Peyer's patch (tissue), 4 donors: ENCODE results near the gene MYH7B. TPM values are rescaled to one million over a fixed set of nuclear protein-coding genes. Genes with fewer than 3 reads are reported as not detected.

Source experiments
- DNase-seq, 3 donors: peaks; one replicate each; pipeline ENCODE4 v3.0.0-alpha.2; 2017 to 2019
- H3K27ac ChIP-seq, 4 donors: fragments of 200-600 bp; sonication (generic); one replicate each; pipeline ENCODE4 v1.5.1; 2016 to 2019
- H3K27me3 ChIP-seq, 2 donors: fragments of 200-600 bp; sonication (generic); one replicate each; pipeline ENCODE4 v1.5.1; 2019
- H3K36me3 ChIP-seq, 3 donors: fragments of 200-600 bp; sonication (generic); one replicate each; pipeline ENCODE4 v1.5.1; 2016 to 2019
- H3K4me1 ChIP-seq, 4 donors: fragments of 200-600 bp; sonication (generic); one replicate each; pipeline ENCODE4 v1.5.1; 2016 to 2019
- H3K4me3 ChIP-seq, 4 donors: fragments of 200-600 bp; sonication (generic); 1 replicate in 3 of 4; 2 replicates in 1 of 4; pipeline ENCODE4 v1.5.1; 2016 to 2019; ENCODE audit warnings: mild to moderate bottlenecking in 1 of 4
- H3K9me3 ChIP-seq, 4 donors: fragments of 200-600 bp; sonication (generic); one replicate each; pipeline ENCODE4 v1.5.1; 2016 to 2019; ENCODE audit warnings: mild to moderate bottlenecking in 1 of 4
- POLR2A ChIP-seq, 2 donors: fragments of 450-650 bp; IDR thresholded peaks; one replicate each; pipeline ENCODE4 v1.5.1; 2017; ENCODE audit warnings: antibody characterized with exemption in 2 of 2, mild to moderate bottlenecking in 2 of 2, moderate library complexity in 2 of 2
- total RNA-seq, 4 donors: library from RNA; depleted of rRNA; stranded (reverse); fragments of >200 nt; gene quantifications; one replicate each; pipeline ENCODE4 v1.1.0, GENCODE V29; 2016
- TF ChIP-seq, protein P1 (sequence below), 6 experiments: fragments of 450-650 bp in 4 of 6; fragments of 200-600 bp in 2 of 6; sonication (generic) in 1 of 6; IDR thresholded peaks; one replicate each; pipeline ENCODE4 v1.5.1; 2017 to 2019; ENCODE audit warnings: antibody characterized with exemption in 6 of 6, mild to moderate bottlenecking in 3 of 6, moderate library complexity in 1 of 6

Gene MYH7B
- total RNA-seq, 4 donors from 2014 or later, result 0.40 to 2.0 (median 1.4) TPM

DNA sequence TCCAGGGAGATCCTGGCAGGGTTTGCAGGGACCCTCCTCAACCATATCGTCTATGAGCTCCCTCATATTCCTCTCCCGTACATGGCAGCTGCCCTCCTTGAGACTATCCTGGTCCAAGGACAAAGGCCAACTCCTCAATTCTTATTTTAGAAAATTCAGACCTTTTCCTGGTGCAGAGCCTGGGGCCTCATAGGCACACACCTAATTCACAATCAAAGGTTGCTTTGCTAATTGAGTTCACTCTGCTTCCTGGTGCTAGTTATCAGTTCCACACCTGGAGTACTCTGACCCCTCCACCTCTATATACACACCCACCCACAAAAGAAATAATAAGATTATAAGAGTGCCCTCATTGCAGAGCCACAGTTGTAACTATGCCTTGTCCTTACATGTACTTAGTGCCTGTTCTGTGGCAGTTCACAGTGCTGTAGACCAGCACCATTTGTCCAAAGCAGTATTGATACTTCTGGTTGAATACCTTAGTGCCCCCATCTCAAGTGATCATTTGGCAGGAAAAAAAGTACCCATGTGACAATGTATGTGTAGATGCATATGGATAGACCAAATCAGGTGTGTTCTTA lies 38.8 kb upstream of the MYH7B start:
- H3K27ac ChIP-seq, result peak overlapping the region in 3 of 4 donors; percentile 43 to 86 (median 68)
- no peak overlapping the region for H3K4me3 ChIP-seq
- H3K36me3 ChIP-seq, result peaks cover 0 to 27% (median 0%) of the 10 kb centered on the region in 3 donors
- no peaks in the 10 kb centered on the region for H3K27me3 ChIP-seq
- peak in 1 of 3 donors; percentile 57 for DNase-seq
- TF ChIP-seq, protein P1, sequence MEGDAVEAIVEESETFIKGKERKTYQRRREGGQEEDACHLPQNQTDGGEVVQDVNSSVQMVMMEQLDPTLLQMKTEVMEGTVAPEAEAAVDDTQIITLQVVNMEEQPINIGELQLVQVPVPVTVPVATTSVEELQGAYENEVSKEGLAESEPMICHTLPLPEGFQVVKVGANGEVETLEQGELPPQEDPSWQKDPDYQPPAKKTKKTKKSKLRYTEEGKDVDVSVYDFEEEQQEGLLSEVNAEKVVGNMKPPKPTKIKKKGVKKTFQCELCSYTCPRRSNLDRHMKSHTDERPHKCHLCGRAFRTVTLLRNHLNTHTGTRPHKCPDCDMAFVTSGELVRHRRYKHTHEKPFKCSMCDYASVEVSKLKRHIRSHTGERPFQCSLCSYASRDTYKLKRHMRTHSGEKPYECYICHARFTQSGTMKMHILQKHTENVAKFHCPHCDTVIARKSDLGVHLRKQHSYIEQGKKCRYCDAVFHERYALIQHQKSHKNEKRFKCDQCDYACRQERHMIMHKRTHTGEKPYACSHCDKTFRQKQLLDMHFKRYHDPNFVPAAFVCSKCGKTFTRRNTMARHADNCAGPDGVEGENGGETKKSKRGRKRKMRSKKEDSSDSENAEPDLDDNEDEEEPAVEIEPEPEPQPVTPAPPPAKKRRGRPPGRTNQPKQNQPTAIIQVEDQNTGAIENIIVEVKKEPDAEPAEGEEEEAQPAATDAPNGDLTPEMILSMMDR (IDR thresholded peaks at IDR 0.05), result no peak
- peak; percentile 50 to 80 for TF ChIP-seq POLR2A (IDR thresholded peaks at IDR 0.05)
- peaks cover 0 to 21% (median 3%) of the 10 kb centered on the region in 4 donors for H3K4me1 ChIP-seq
- H3K9me3 ChIP-seq, result no peaks in the 10 kb centered on the region

DNA sequence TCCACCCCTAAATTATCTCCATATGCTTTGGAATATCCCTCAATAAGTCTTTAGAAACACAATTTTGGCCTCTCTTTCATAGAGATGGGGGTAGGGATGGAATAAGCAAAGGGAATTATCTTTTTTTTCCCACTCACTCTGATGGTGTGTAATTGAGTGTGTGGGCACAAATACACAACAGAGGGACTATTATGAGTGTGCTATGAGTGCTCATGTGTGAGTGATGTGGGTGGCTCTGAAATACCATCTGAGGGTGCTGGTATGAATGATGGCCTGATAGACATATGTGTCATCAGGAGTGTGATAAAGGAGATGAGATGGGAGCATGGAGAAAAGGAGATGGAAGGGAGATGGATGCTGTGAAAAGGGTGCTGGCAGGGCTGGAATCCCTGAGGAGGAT lies 35.6 kb upstream of the MYH7B start:
- Histone ChIP-seq H3K27me3 (no peaks in the 10 kb centered on the region), H3K4me1 (peaks cover 0 to 6% (median 3%) of the 10 kb centered on the region in 4 donors), H3K9me3 (no peaks in the 10 kb centered on the region), H3K27ac (no peak overlapping the region), H3K4me3 (no peak overlapping the region), H3K36me3 (peaks cover 0 to 54% (median 5%) of the 10 kb centered on the region in 3 donors)
- DNase-seq, result no peak
- TF ChIP-seq, protein P1 (IDR thresholded peaks at IDR 0.05), result no peak
- TF ChIP-seq POLR2A (IDR thresholded peaks at IDR 0.05), result no peak

DNA sequence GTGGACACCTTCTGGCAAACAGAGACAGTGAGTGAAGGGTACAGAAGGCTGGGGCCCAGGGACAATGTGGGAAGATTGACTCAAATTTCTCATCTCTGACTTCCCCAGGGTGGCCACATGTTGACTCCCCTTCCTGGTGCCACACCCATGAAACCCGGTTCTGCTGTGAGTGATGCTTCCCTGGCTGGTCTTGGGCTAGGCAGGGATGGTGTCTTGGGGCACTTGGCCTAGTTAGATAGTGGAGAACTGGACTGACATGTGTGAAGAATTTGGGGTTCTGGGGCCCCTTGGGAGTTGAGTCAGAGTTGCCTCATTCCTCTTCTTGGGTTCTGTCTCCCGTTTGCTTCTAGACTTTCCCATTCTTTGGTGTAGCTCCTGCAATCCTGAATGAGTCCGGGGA lies 34.2 kb upstream of the MYH7B start:
- peaks cover 0 to 6% (median 0%) of the 10 kb centered on the region in 4 donors for H3K4me1 ChIP-seq
- no peaks in the 10 kb centered on the region for H3K27me3 ChIP-seq
- no peak overlapping the region for H3K4me3 ChIP-seq
- no peak overlapping the region for H3K27ac ChIP-seq
- peaks cover 0 to 67% (median 5%) of the 10 kb centered on the region in 3 donors for H3K36me3 ChIP-seq
- no peak for DNase-seq
- no peaks in the 10 kb centered on the region for H3K9me3 ChIP-seq
- TF ChIP-seq, protein P1 (IDR thresholded peaks at IDR 0.05), result no peak
- TF ChIP-seq POLR2A (IDR thresholded peaks at IDR 0.05), result no peak

DNA sequence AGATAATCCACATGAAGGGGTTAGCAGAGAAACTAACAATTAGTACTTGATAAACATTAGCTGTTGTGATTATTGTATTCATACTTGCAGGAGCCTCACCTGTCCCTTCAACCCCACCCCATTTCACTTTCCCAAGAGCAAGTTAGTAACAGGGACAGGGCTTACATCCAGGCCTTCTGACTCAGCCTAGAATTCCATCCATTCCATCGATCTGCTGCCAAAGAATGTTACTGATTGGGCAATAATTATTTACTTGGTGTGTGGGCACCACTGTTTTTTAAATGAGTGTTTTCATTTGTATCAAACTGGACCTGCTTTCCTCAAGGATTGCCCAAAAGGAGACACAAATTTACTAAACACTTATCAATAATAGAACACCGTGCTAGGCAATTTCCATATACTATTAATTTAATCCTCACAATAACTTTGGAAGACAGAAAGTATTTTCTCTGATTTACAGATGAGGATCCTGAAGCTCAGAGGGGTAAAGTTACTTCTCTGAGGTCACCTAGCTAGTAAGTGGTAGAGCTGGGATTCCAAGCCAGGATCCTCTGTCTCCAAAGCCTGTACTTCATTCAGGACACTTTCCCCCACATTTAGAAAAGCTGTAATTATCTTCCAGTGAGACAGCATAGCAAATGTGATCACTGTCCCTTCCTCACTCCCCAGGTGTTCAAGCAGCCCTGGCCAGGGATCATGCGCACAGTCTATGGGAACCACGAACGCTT lies 32.9 kb upstream of the MYH7B start:
- H3K9me3 ChIP-seq, result no peaks in the 10 kb centered on the region
- no peaks in the 10 kb centered on the region for H3K27me3 ChIP-seq
- no peak for DNase-seq
- TF ChIP-seq, protein P1 (IDR thresholded peaks at IDR 0.05), result no peak
- no peak for TF ChIP-seq POLR2A (IDR thresholded peaks at IDR 0.05)
- no peak overlapping the region for H3K4me3 ChIP-seq
- H3K27ac ChIP-seq, result peak overlapping the region in 1 of 4 donors; percentile 10
- H3K4me1 ChIP-seq, result no peaks in the 10 kb centered on the region
- H3K36me3 ChIP-seq, result peaks cover 0 to 81% (median 5%) of the 10 kb centered on the region in 3 donors

DNA sequence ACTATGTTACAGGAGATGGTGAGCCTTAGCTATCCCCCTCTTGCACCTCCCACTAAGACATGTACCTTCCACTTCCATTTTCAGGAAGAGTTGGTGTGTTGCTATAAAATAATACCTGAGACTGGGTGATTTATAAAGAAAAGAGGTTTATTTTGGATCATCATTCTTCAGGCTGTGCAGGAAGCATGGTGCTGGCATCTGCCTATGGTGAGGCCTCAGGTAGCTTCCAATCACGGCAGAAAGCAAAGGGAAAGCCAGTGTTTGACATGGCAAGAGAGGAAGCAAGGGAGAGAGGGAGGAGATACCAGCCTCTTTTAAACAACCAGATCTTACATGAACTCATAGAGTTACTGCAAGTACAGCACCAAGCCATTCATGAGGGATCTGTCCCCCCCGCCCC lies 32.3 kb upstream of the MYH7B start:
- Histone ChIP-seq H3K27ac (peak overlapping the region in 1 of 4 donors; percentile 10), H3K4me3 (no peak overlapping the region), H3K9me3 (no peaks in the 10 kb centered on the region), H3K27me3 (no peaks in the 10 kb centered on the region), H3K4me1 (no peaks in the 10 kb centered on the region), H3K36me3 (peaks cover 0 to 87% (median 5%) of the 10 kb centered on the region in 3 donors)
- no peak for TF ChIP-seq POLR2A (IDR thresholded peaks at IDR 0.05)
- TF ChIP-seq, protein P1 (IDR thresholded peaks at IDR 0.05), result no peak
- DNase-seq, result no peak
